SU-DHL-6 (cell line): ENCODE results near the gene CCDC85A.

ENCODE experiments used
- H2AFZ ChIP-seq: fragments of 200-600 bp; sonication (generic); 2 replicates; pipeline ENCODE4 v1.6.1; 2014; ENCODE audit warnings: low read depth, mild to moderate bottlenecking, moderate library complexity, mixed read lengths, antibody characterized with exemption, low read length; ENCODE audit not compliant: severe bottlenecking
- H3F3A ChIP-seq: fragments of 200-600 bp; shearing (Covaris generic); 2 replicates; pipeline ENCODE4 v1.6.0; 2016; ENCODE audit warnings: antibody characterized with exemption, mild to moderate bottlenecking; ENCODE audit not compliant: insufficient read depth
- H3K27ac ChIP-seq: fragments of 200-600 bp; sonication (generic); 2 replicates; pipeline ENCODE4 v1.5.1; 2016; ENCODE audit warnings: low read depth, mild to moderate bottlenecking, low read length, moderate library complexity, mixed read lengths
- H3K27me3 ChIP-seq: fragments of 200-600 bp; sonication (generic), shearing (Covaris generic); 2 replicates; pipeline ENCODE4 v1.6.0; 2014; ENCODE audit warnings: mild to moderate bottlenecking, low read length
- H3K36me3 ChIP-seq: fragments of 200-600 bp; sonication (generic); 2 replicates; pipeline ENCODE4 v1.6.1; 2014; ENCODE audit warnings: mild to moderate bottlenecking, low read length, mixed read lengths
- H3K4me2 ChIP-seq: fragments of 300-600, 200-600 bp; shearing (Covaris generic), sonication (generic); 2 replicates; pipeline ENCODE4 v1.6.0; 2014; ENCODE audit warnings: low read length, low read depth, mild to moderate bottlenecking; ENCODE audit not compliant: poor library complexity, severe bottlenecking
- H3K4me3 ChIP-seq: fragments of 200-600 bp; sonication (generic); 2 replicates; pipeline ENCODE4 v1.5.1; 2014; ENCODE audit warnings: antibody characterized with exemption, low read length, mild to moderate bottlenecking, mixed read lengths; ENCODE audit not compliant: insufficient read depth, poor library complexity, severe bottlenecking
- H3K79me2 ChIP-seq: fragments of 200-600 bp; sonication (generic); 2 replicates; pipeline ENCODE4 v1.6.1; 2014; ENCODE audit warnings: mild to moderate bottlenecking, low read length, moderate library complexity; ENCODE audit not compliant: insufficient read depth
- H3K9ac ChIP-seq: fragments of 200-600 bp; sonication (generic); 2 replicates; pipeline ENCODE4 v1.7.0; 2014; ENCODE audit warnings: mild to moderate bottlenecking, low read length
- H3K9me2 ChIP-seq: fragments of 200-600 bp; sonication (generic); replicated peaks from 2 replicates; pipeline ENCODE4 v1.6.1; 2014; ENCODE audit warnings: low read length; ENCODE audit not compliant: insufficient read depth
- H3K9me3 ChIP-seq: fragments of 200-600 bp; sonication (generic); 2 replicates; pipeline ENCODE4 v1.6.1; 2014; ENCODE audit warnings: low read length, mixed read lengths; ENCODE audit not compliant: insufficient read depth
- H4K20me1 ChIP-seq: fragments of 200-600 bp; sonication (generic); 2 replicates; pipeline ENCODE4 v1.6.1; 2014; ENCODE audit warnings: low read depth, mild to moderate bottlenecking, antibody characterized with exemption, low read length, moderate library complexity, mixed read lengths
- EZH2phosphoT487 ChIP-seq: fragments of 200-600 bp; sonication (generic), shearing (Covaris generic); conservative IDR thresholded peaks from 2 replicates; pipeline ENCODE4 v1.6.1; 2018; ENCODE audit warnings: mild to moderate bottlenecking, antibody characterized with exemption, low read length, moderate library complexity, mixed read lengths
- TF ChIP-seq, protein P1 (sequence below): fragments of 200-600 bp; sonication (generic); IDR thresholded peaks from one replicate; pipeline ENCODE4 v1.5.1; 2017; ENCODE audit warnings: antibody characterized with exemption, mild to moderate bottlenecking, low read length, moderate library complexity; ENCODE audit not compliant: insufficient read depth, poor library complexity, severe bottlenecking

Gene CCDC85A

DNA sequence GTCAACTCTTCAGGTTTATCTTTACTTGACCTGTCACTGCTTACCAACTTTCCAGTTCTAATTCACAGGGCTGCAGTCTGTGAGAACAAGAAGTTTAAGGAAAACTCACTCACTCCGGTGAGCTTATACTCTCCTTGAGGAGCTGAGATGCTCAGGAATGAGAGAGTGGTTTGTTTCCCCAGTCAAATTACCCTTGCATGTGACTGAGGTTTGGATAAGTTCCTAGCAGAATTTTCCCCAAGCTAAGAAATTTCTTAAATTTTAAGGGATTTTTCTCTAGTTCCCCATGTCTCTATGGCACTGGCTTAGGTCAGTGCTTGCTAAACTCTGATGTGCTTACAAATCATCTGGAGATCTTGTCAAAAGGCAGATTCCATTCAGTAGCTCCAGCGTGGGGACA, 12.8 kb upstream of the CCDC85A start:
- Histone ChIP-seq H3K9me3 (no peaks in the 10 kb centered on the region), H3K79me2 (no peaks in the 10 kb centered on the region), H3K27me3 (no peaks in the 10 kb centered on the region), H4K20me1 (no peaks in the 10 kb centered on the region), H3K9me2 (no peaks in the 10 kb centered on the region), H3K36me3 (no peaks in the 10 kb centered on the region), H3F3A (no peaks in the 10 kb centered on the region), H3K4me3 (no peak overlapping the region), H3K27ac (no peak overlapping the region), H3K4me2 (no peak overlapping the region), H3K9ac (no peak overlapping the region), H2AFZ (no peak overlapping the region)
- TF ChIP-seq EZH2phosphoT487 = no peak
- TF ChIP-seq, protein P1, sequence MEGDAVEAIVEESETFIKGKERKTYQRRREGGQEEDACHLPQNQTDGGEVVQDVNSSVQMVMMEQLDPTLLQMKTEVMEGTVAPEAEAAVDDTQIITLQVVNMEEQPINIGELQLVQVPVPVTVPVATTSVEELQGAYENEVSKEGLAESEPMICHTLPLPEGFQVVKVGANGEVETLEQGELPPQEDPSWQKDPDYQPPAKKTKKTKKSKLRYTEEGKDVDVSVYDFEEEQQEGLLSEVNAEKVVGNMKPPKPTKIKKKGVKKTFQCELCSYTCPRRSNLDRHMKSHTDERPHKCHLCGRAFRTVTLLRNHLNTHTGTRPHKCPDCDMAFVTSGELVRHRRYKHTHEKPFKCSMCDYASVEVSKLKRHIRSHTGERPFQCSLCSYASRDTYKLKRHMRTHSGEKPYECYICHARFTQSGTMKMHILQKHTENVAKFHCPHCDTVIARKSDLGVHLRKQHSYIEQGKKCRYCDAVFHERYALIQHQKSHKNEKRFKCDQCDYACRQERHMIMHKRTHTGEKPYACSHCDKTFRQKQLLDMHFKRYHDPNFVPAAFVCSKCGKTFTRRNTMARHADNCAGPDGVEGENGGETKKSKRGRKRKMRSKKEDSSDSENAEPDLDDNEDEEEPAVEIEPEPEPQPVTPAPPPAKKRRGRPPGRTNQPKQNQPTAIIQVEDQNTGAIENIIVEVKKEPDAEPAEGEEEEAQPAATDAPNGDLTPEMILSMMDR = no peak

DNA sequence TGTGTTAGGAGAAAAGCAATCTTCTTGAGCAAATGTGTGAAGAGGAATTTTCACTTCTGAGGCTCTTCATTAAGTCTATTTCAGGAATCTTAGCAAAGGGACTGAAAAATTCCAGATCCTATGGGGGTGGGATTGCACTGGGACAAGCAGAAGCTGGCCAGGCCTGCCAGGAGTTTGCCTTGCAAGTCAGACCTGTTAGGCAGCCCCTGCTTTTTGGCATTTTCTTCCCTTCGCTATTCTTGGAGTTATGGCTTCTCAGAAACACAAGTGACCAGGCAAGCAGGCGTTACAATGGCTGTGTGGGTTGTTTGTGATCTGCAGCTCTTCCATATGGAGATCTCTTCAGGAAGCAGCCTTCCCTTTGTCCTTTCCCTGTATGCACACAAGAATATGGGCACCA, 8.0 kb upstream of the CCDC85A start:
- Histone ChIP-seq H2AFZ (no peak overlapping the region), H3K27me3 (no peaks in the 10 kb centered on the region), H3F3A (no peaks in the 10 kb centered on the region), H3K9me2 (no peaks in the 10 kb centered on the region), H3K9ac (no peak overlapping the region), H3K9me3 (no peaks in the 10 kb centered on the region), H3K4me2 (no peak overlapping the region), H3K4me3 (no peak overlapping the region), H3K79me2 (no peaks in the 10 kb centered on the region), H3K27ac (no peak overlapping the region), H4K20me1 (no peaks in the 10 kb centered on the region), H3K36me3 (no peaks in the 10 kb centered on the region)
- TF ChIP-seq, protein P1 = no peak
- TF ChIP-seq EZH2phosphoT487 = no peak

DNA sequence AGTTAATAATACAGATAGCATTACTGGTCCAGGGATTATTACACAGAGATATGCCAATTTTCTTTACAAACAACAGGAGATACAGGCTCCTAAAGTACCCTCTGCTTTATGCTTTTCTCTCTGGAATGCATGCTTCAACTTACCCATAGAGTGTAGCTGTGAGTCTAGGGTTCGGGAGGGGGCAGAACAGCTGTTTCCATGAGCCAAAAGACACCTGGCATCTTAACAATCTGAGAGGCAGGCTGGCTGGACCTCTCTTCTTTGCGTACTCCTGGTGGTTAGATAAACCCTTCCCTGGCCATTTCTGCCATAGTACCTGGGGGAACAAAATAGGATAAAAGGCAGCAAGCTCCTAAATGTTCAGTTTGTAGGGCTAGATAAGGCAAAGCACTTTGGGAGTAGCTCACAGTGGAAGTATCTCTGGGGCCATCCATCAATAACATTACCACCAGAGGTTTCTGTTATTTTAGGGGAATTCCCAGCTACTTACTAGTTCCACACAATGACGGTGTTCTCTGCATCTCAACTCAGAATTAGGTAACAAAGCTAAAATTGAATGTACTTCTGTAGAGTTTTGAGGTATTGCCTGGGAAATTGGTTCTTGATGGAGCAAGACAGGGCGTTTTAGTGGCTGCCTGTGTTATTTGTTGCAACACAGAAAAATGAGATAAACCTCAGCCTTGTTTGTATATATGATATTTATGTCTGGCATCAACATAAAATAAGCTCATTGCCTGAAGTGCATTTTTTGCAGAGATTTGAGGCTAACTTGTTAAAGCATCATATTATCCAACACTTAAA, 6.2 kb upstream of the CCDC85A start:
- Histone ChIP-seq H3K27me3 (no peaks in the 10 kb centered on the region), H3K9ac (no peak overlapping the region), H3K4me2 (no peak overlapping the region), H3K79me2 (no peaks in the 10 kb centered on the region), H3K36me3 (no peaks in the 10 kb centered on the region), H3K9me2 (no peaks in the 10 kb centered on the region), H3K9me3 (no peaks in the 10 kb centered on the region), H3K27ac (no peak overlapping the region), H2AFZ (no peak overlapping the region), H4K20me1 (no peaks in the 10 kb centered on the region), H3K4me3 (no peak overlapping the region), H3F3A (no peaks in the 10 kb centered on the region)
- TF ChIP-seq, protein P1 = no peak
